ENCODE measurements around the gene BAIAP2. TPM values are rescaled to one million over a fixed set of nuclear protein-coding genes. Genes with fewer than 3 reads are reported as not detected.
A peak's percentile ranks its signal among the peaks of the same experiment; 100 is the strongest.

The BAIAP2 gene
- total RNA-seq, 4 donors from 2014 or later: 35.8 to 86.8 (median 42.1) TPM

DNA sequence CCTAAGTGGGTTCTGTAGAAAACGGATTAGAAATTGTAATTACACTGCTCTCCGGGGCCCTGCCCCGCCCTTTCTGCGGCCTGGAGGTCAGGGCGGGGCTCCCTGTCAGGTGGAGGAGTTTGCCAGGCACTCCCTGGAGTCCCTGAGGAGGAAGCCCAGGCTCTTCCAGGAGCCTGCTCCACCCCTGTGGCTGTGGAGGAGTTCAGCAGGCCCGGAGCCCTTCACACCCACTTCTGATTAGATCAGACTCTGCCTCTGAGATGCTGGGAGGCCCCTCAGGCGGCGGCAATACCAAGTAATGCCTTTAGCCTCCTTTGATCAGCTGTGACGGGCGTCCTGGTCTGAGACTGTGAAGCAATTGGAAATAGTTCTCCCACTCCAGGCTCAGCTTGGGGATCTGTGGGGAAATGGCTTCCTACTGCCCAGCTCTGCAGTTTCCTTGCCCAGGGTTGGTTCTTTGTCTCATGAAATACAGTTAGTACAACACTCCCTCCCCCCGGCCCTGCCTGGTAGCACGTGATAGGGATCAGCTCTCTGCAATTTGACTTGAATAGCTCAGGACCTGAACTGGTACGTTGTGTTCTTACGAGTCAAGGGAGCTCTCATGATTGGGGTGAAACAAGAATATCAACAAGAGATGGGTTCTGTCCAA lies 22.3 kb downstream of the BAIAP2 start:
- TF ChIP-seq, protein P1, sequence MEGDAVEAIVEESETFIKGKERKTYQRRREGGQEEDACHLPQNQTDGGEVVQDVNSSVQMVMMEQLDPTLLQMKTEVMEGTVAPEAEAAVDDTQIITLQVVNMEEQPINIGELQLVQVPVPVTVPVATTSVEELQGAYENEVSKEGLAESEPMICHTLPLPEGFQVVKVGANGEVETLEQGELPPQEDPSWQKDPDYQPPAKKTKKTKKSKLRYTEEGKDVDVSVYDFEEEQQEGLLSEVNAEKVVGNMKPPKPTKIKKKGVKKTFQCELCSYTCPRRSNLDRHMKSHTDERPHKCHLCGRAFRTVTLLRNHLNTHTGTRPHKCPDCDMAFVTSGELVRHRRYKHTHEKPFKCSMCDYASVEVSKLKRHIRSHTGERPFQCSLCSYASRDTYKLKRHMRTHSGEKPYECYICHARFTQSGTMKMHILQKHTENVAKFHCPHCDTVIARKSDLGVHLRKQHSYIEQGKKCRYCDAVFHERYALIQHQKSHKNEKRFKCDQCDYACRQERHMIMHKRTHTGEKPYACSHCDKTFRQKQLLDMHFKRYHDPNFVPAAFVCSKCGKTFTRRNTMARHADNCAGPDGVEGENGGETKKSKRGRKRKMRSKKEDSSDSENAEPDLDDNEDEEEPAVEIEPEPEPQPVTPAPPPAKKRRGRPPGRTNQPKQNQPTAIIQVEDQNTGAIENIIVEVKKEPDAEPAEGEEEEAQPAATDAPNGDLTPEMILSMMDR (IDR thresholded peaks at IDR 0.05): no peak
- TF ChIP-seq POLR2A (IDR thresholded peaks at IDR 0.05): peak in 1 of 2 donors; percentile 41
- Histone ChIP-seq H3K27ac (peak overlapping the region; percentile 71 to 89 (median 83)), H3K4me3 (replicated peaks in 1 of 3) (no peak overlapping the region), H3K4me1 (peaks cover 15 to 24% of the 10 kb centered on the region in 2 donors), H3K9me3 (no peaks in the 10 kb centered on the region), H3K27me3 (no peaks in the 10 kb centered on the region), H3K36me3 (no peaks in the 10 kb centered on the region)
- intact Hi-C loops (cut with DNase I): no loop called here
- 24 to 33% methylated on average over 11 to 14 of the region's 14 CpGs for WGBS, 2 donors
- DNase-seq: peak; percentile 87 to 95

DNA sequence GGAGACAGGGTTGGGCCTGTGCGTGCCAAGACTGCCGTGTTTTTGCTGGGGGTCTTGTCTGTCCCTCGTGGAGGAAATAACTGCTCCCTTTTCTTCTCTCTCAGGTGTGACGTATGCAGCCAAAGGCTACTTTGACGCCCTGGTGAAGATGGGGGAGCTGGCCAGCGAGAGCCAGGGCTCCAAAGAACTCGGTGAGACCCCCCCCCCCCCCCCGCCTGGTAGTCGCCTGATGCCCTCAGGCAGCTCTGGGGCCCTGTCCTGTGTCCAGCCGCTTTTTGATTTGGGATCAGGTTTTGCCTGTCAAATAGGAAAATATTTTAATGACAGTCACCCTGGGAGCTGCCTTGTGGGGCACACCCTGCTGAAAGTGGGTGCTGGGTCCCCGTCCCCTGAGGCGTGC lies 22.8 kb downstream of the BAIAP2 start:
- WGBS, 2 donors: 79 to 80% methylated on average over 12 of the region's 12 CpGs
- Histone ChIP-seq H3K27ac (peak overlapping the region; percentile 71 to 89 (median 83)), H3K9me3 (no peaks in the 10 kb centered on the region), H3K36me3 (no peaks in the 10 kb centered on the region), H3K4me1 (peaks cover 15 to 23% of the 10 kb centered on the region in 2 donors), H3K4me3 (replicated peaks in 1 of 3) (no peak overlapping the region), H3K27me3 (no peaks in the 10 kb centered on the region)
- intact Hi-C loops (cut with DNase I): no loop called here
- no peak for DNase-seq
- no peak for TF ChIP-seq POLR2A (IDR thresholded peaks at IDR 0.05)
- TF ChIP-seq, protein P1 (IDR thresholded peaks at IDR 0.05): no peak

- Histone ChIP-seq H3K4me3 (replicated peaks in 1 of 3) (no peak overlapping the region), H3K4me1 (peaks cover 18 to 23% of the 10 kb centered on the region in 2 donors), H3K36me3 (no peaks in the 10 kb centered on the region), H3K9me3 (no peaks in the 10 kb centered on the region), H3K27ac (peak overlapping the region; percentile 71 to 89 (median 83)), H3K27me3 (no peaks in the 10 kb centered on the region)
- intact Hi-C loops (cut with DNase I): no loop called here
- 90 to 93% methylated on average over 18 to 22 of the region's 23 CpGs for WGBS, 2 donors
- DNase-seq: no peak
- TF ChIP-seq, protein P1 (IDR thresholded peaks at IDR 0.05): no peak
- no peak for TF ChIP-seq POLR2A (IDR thresholded peaks at IDR 0.05)
Measured at GRCh38 chr17:81058263-81058871, 23.4 kb downstream of the BAIAP2 start.

DNA sequence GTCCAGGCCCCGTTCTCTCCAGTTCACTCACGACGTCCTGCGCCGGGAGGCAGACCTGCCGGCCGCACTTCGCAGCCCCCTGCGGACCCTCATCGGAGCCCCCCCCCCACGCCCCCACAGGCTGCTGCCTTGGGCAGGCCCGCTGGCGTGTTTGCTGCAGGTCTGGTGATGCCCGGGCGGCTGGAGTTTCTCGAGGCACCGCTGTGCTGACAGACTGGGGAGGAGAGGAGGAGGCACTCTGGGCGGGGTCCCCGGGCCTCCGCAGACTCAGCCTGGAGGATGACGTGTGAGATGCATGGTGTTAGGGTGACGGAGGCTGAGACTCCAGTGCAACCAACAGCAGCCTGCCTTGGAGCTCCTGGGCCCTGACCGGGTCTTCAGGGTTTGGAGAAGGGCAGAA lies 24.1 kb downstream of the BAIAP2 start:
- H3K27me3 ChIP-seq: no peaks in the 10 kb centered on the region
- WGBS, 2 donors: 92 to 93% methylated on average over 15 to 20 of the region's 23 CpGs
- H3K9me3 ChIP-seq: no peaks in the 10 kb centered on the region
- intact Hi-C loops (cut with DNase I): no loop called here
- DNase-seq: no peak
- no peak overlapping the region for H3K27ac ChIP-seq
- H3K4me3 ChIP-seq (replicated peaks in 1 of 3): no peak overlapping the region
- H3K36me3 ChIP-seq: no peaks in the 10 kb centered on the region
- no peak for TF ChIP-seq POLR2A (IDR thresholded peaks at IDR 0.05)
- TF ChIP-seq, protein P1 (IDR thresholded peaks at IDR 0.05): no peak
- peaks cover 25 to 30% of the 10 kb centered on the region in 2 donors for H3K4me1 ChIP-seq

DNA sequence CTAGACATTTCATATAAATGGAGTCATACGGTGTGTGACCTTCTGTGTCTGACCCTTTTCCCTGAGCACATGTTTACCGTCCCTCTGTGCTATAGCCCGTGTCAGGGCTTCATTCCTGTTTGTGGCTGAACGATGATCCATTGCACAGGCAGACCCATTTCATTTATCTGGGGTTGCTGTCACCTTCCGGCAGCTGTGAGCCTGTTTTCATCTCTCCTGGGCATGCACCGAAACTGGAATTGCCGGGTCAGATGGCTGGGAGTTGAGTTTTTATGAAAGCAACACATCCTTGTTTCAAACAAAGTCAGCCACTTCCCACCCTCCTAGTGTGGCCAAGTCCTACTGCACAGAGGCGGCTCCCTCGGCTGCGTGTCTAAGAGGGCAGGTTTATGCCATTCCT lies 25.5 kb downstream of the BAIAP2 start:
- 90% methylated on average over 10 of the region's 10 CpGs for WGBS, 2 donors
- H3K27me3 ChIP-seq: no peaks in the 10 kb centered on the region
- H3K9me3 ChIP-seq: no peaks in the 10 kb centered on the region
- no peak for DNase-seq
- no peak overlapping the region for H3K4me3 ChIP-seq (replicated peaks in 1 of 3)
- peaks cover 39 to 44% of the 10 kb centered on the region in 2 donors for H3K4me1 ChIP-seq
- H3K36me3 ChIP-seq: no peaks in the 10 kb centered on the region
- no peak overlapping the region for H3K27ac ChIP-seq
- intact Hi-C loops (cut with DNase I): no loop called here
- TF ChIP-seq POLR2A (IDR thresholded peaks at IDR 0.05): no peak
- TF ChIP-seq, protein P1 (IDR thresholded peaks at IDR 0.05): no peak

Data from thyroid gland (tissue), 4 donors.